ENCODE measurements around the gene KIAA0825.

Gene KIAA0825

GRCh38 chr5:94248175-94248875 is 370.1 kb downstream of the KIAA0825 start:
- no peak overlapping the region for H3K9ac ChIP-seq
- H3K79me2 ChIP-seq: no peaks in the 10 kb centered on the region
- H3K4me2 ChIP-seq (ENCODE audit: low read length): no peak overlapping the region
- H3K27me3 ChIP-seq (ENCODE audit: control insufficient read depth, insufficient read depth, low read length): no peaks in the 10 kb centered on the region
- no peak overlapping the region for H2AFZ ChIP-seq
- H3K27ac ChIP-seq: no peak overlapping the region
- no peak overlapping the region for H3K4me3 ChIP-seq (ENCODE audit: low read depth, low read length)
- H3K36me3 ChIP-seq (ENCODE audit: control insufficient read depth, insufficient read depth, low read length): no peaks in the 10 kb centered on the region
- H3K9me3 ChIP-seq (ENCODE audit: control insufficient read depth, low read length): no peaks in the 10 kb centered on the region
- TF ChIP-seq, protein P1, sequence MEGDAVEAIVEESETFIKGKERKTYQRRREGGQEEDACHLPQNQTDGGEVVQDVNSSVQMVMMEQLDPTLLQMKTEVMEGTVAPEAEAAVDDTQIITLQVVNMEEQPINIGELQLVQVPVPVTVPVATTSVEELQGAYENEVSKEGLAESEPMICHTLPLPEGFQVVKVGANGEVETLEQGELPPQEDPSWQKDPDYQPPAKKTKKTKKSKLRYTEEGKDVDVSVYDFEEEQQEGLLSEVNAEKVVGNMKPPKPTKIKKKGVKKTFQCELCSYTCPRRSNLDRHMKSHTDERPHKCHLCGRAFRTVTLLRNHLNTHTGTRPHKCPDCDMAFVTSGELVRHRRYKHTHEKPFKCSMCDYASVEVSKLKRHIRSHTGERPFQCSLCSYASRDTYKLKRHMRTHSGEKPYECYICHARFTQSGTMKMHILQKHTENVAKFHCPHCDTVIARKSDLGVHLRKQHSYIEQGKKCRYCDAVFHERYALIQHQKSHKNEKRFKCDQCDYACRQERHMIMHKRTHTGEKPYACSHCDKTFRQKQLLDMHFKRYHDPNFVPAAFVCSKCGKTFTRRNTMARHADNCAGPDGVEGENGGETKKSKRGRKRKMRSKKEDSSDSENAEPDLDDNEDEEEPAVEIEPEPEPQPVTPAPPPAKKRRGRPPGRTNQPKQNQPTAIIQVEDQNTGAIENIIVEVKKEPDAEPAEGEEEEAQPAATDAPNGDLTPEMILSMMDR (IDR thresholded peaks at IDR 0.05): no peak
- H3K4me1 ChIP-seq: no peaks in the 10 kb centered on the region

DNA sequence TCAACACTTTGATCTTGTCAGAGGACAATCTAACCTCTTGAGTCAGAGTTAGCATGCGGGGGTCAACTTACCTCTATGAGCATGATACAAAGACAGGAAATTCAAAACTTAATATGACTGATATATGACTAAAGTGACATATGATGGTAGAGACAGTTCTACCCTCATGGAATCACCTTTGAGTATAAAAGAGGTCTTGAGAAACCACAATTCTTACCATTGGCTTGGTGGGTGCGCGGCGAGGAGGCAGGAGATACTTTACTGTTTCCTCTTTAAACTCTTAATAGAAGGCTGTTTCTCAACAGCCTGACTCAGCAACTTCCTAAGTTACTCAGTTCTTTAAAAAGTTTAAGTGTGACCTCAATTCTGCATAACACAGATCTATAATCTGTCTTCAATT is 372.8 kb downstream of the KIAA0825 start:
- Histone ChIP-seq H3K36me3 (ENCODE audit: control insufficient read depth, insufficient read depth, low read length) (no peaks in the 10 kb centered on the region), H3K4me2 (ENCODE audit: low read length) (no peak overlapping the region), H3K79me2 (no peaks in the 10 kb centered on the region), H3K27ac (no peak overlapping the region), H2AFZ (no peak overlapping the region), H3K4me1 (no peaks in the 10 kb centered on the region), H3K9me3 (ENCODE audit: control insufficient read depth, low read length) (no peaks in the 10 kb centered on the region), H3K27me3 (ENCODE audit: control insufficient read depth, insufficient read depth, low read length) (no peaks in the 10 kb centered on the region), H3K9ac (no peak overlapping the region), H3K4me3 (ENCODE audit: low read depth, low read length) (no peak overlapping the region)
- TF ChIP-seq, protein P1 (IDR thresholded peaks at IDR 0.05): no peak

DNA sequence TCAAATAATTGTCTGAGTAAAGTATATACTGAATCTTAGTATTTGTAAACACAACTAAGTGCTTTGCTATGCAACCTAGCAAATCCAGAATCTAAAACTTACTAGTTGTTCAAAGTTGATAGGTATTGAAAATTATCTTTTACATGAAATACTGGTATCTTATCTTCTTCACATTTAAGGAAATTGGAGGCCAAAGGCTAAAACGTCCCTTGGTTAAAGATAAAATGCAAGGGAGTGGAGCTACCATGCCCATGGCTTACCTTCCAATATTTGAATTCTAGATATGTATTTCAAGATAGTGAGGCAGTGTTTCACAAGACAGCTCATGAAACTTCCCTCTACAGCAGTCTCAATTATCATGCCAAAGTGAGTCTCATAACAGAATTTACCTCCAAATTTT is 373.5 kb downstream of the KIAA0825 start:
- no peak overlapping the region for H3K27ac ChIP-seq
- no peak overlapping the region for H2AFZ ChIP-seq
- no peaks in the 10 kb centered on the region for H3K27me3 ChIP-seq (ENCODE audit: control insufficient read depth, insufficient read depth, low read length)
- no peaks in the 10 kb centered on the region for H3K36me3 ChIP-seq (ENCODE audit: control insufficient read depth, insufficient read depth, low read length)
- H3K9me3 ChIP-seq (ENCODE audit: control insufficient read depth, low read length): no peaks in the 10 kb centered on the region
- no peak overlapping the region for H3K9ac ChIP-seq
- no peak overlapping the region for H3K4me2 ChIP-seq (ENCODE audit: low read length)
- H3K4me1 ChIP-seq: no peaks in the 10 kb centered on the region
- no peaks in the 10 kb centered on the region for H3K79me2 ChIP-seq
- TF ChIP-seq, protein P1 (IDR thresholded peaks at IDR 0.05): no peak
- no peak overlapping the region for H3K4me3 ChIP-seq (ENCODE audit: low read depth, low read length)

DNA sequence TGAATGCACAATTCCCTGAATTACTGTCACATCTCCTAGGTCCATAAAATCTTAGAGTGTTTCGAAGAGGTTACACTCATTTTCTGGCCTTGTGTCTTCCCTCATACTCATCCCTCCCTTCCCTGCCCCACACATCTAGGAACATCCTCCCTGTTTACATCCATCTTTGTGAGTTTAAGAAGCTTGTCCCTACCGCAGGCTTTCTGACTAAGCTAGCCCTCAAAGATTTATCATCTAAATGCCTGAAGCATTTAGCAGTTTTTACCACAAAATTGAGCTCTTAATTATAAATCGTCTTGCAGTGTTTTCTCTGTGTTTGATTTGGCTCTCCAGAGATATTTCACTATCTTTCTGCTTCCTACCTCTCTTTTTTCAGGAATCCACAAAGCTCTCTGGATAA is 374.8 kb downstream of the KIAA0825 start:
- Histone ChIP-seq H2AFZ (no peak overlapping the region), H3K9ac (no peak overlapping the region), H3K4me1 (no peaks in the 10 kb centered on the region), H3K9me3 (ENCODE audit: control insufficient read depth, low read length) (no peaks in the 10 kb centered on the region), H3K79me2 (no peaks in the 10 kb centered on the region), H3K27ac (no peak overlapping the region), H3K4me2 (ENCODE audit: low read length) (no peak overlapping the region), H3K27me3 (ENCODE audit: control insufficient read depth, insufficient read depth, low read length) (no peaks in the 10 kb centered on the region), H3K4me3 (ENCODE audit: low read depth, low read length) (no peak overlapping the region), H3K36me3 (ENCODE audit: control insufficient read depth, insufficient read depth, low read length) (no peaks in the 10 kb centered on the region)
- TF ChIP-seq, protein P1 (IDR thresholded peaks at IDR 0.05): no peak
